Subcutaneous abdominal adipose tissue (tissue), 5 donors: ENCODE measurements around the gene EYS.

Experiments used
- H3K27ac ChIP-seq: one replicate; pipeline ENCODE4 v1.7.0; 2013; ENCODE audit warnings: low read depth, mild to moderate bottlenecking, inconsistent platforms, low read length, moderate library complexity
- H3K27me3 ChIP-seq, 5 donors: one replicate each; pipeline ENCODE4 v1.7.0; 2013; ENCODE audit warnings: low read length in 5 of 5, inconsistent platforms in 1 of 5; ENCODE audit not compliant: control insufficient read depth in 5 of 5, insufficient read depth in 4 of 5
- H3K36me3 ChIP-seq, 5 donors: one replicate each; pipeline ENCODE4 v1.7.0; 2013; ENCODE audit warnings: low read length in 5 of 5; ENCODE audit not compliant: control insufficient read depth in 5 of 5, insufficient read depth in 5 of 5
- H3K4me1 ChIP-seq, 5 donors: one replicate each; pipeline ENCODE4 v1.7.0; 2013; ENCODE audit warnings: low read length in 5 of 5, mild to moderate bottlenecking in 3 of 5, moderate library complexity in 1 of 5; ENCODE audit not compliant: control insufficient read depth in 5 of 5, insufficient read depth in 5 of 5
- H3K4me3 ChIP-seq, 5 donors: one replicate each; pipeline ENCODE4 v1.7.0; 2013; ENCODE audit warnings: low read length in 5 of 5, low read depth in 1 of 5
- H3K9ac ChIP-seq, 5 donors: one replicate each; pipeline ENCODE4 v1.7.0; 2013; ENCODE audit warnings: low read length in 5 of 5, mild to moderate bottlenecking in 4 of 5, moderate library complexity in 3 of 5
- H3K9me3 ChIP-seq, 5 donors: one replicate each; pipeline ENCODE4 v1.7.0; 2013; ENCODE audit warnings: low read length in 5 of 5; ENCODE audit not compliant: control insufficient read depth in 5 of 5
- donor health status: healthy.
- donor health status: healthy.
- donor health status: healthy.
- donor health status: healthy.
- donor health status: healthy.

Gene EYS

GRCh38 chr6:65280060-65280459, 427.0 kb downstream of the EYS start:
- Histone ChIP-seq H3K9me3 (no peaks in the 10 kb centered on the region), H3K9ac (no peak overlapping the region), H3K27me3 (no peaks in the 10 kb centered on the region), H3K4me1 (no peaks in the 10 kb centered on the region), H3K27ac (no peak overlapping the region), H3K4me3 (no peak overlapping the region), H3K36me3 (no peaks in the 10 kb centered on the region)

- no peak overlapping the region for H3K4me3 ChIP-seq
- peaks cover 0 to 3% (median 0%) of the 10 kb centered on the region in 5 donors for H3K9me3 ChIP-seq
- H3K36me3 ChIP-seq = no peaks in the 10 kb centered on the region
These were observed 444.8 kb downstream of the EYS start for GRCh38 chr6:65262241-65262640.

GRCh38 chr6:65259982-65260381, 447.0 kb downstream of the EYS start:
- H3K27me3 ChIP-seq = no peaks in the 10 kb centered on the region
- no peak overlapping the region for H3K4me3 ChIP-seq
- H3K36me3 ChIP-seq = no peaks in the 10 kb centered on the region
- no peaks in the 10 kb centered on the region for H3K4me1 ChIP-seq
- peaks cover 0 to 3% (median 0%) of the 10 kb centered on the region in 5 donors for H3K9me3 ChIP-seq
- H3K27ac ChIP-seq = no peak overlapping the region
- no peak overlapping the region for H3K9ac ChIP-seq

More at GRCh38 chr6:65262241-65262640, 444.8 kb downstream of the EYS start:
- no peaks in the 10 kb centered on the region for H3K27me3 ChIP-seq
- H3K27ac ChIP-seq = no peak overlapping the region
- no peaks in the 10 kb centered on the region for H3K4me1 ChIP-seq
- H3K9ac ChIP-seq = no peak overlapping the region

GRCh38 chr6:65259059-65259458, 448.0 kb downstream of the EYS start:
- no peaks in the 10 kb centered on the region for H3K4me1 ChIP-seq

GRCh38 chr6:65253041-65253440, 454.0 kb downstream of the EYS start:
- peaks cover 0 to 3% (median 0%) of the 10 kb centered on the region in 5 donors for H3K9me3 ChIP-seq
- no peak overlapping the region for H3K4me3 ChIP-seq
- no peak overlapping the region for H3K9ac ChIP-seq
- no peak overlapping the region for H3K27ac ChIP-seq
- no peaks in the 10 kb centered on the region for H3K36me3 ChIP-seq
- no peaks in the 10 kb centered on the region for H3K27me3 ChIP-seq
- no peaks in the 10 kb centered on the region for H3K4me1 ChIP-seq

More at GRCh38 chr6:65259059-65259458, 448.0 kb downstream of the EYS start:
- no peaks in the 10 kb centered on the region for H3K27me3 ChIP-seq
- H3K27ac ChIP-seq = no peak overlapping the region
- H3K9ac ChIP-seq = no peak overlapping the region
- peaks cover 0 to 3% (median 0%) of the 10 kb centered on the region in 5 donors for H3K9me3 ChIP-seq
- H3K4me3 ChIP-seq = no peak overlapping the region
- no peaks in the 10 kb centered on the region for H3K36me3 ChIP-seq

GRCh38 chr6:65248101-65248610, 458.9 kb downstream of the EYS start:
- Histone ChIP-seq H3K27me3 (no peaks in the 10 kb centered on the region), H3K9me3 (no peaks in the 10 kb centered on the region), H3K9ac (no peak overlapping the region), H3K36me3 (no peaks in the 10 kb centered on the region), H3K4me1 (no peaks in the 10 kb centered on the region), H3K4me3 (no peak overlapping the region), H3K27ac (no peak overlapping the region)

- peaks cover 0 to 20% (median 0%) of the 10 kb centered on the region in 5 donors for H3K4me1 ChIP-seq
- no peaks in the 10 kb centered on the region for H3K27me3 ChIP-seq
- no peak overlapping the region for H3K27ac ChIP-seq
- H3K9ac ChIP-seq = no peak overlapping the region
- no peaks in the 10 kb centered on the region for H3K36me3 ChIP-seq
- H3K9me3 ChIP-seq = peaks cover 0 to 3% (median 0%) of the 10 kb centered on the region in 5 donors
- no peak overlapping the region for H3K4me3 ChIP-seq
These were observed 475.4 kb downstream of the EYS start for GRCh38 chr6:65231616-65232015.

GRCh38 chr6:65229825-65230224, 477.2 kb downstream of the EYS start:
- Histone ChIP-seq H3K27ac (no peak overlapping the region), H3K4me3 (no peak overlapping the region), H3K36me3 (no peaks in the 10 kb centered on the region), H3K4me1 (peaks cover 0 to 20% (median 0%) of the 10 kb centered on the region in 5 donors), H3K27me3 (no peaks in the 10 kb centered on the region), H3K9ac (no peak overlapping the region), H3K9me3 (peaks cover 0 to 3% (median 0%) of the 10 kb centered on the region in 5 donors)

GRCh38 chr6:65221153-65221552, 485.9 kb downstream of the EYS start:
- Histone ChIP-seq H3K36me3 (no peaks in the 10 kb centered on the region), H3K9ac (no peak overlapping the region), H3K4me3 (no peak overlapping the region), H3K4me1 (no peaks in the 10 kb centered on the region), H3K27me3 (no peaks in the 10 kb centered on the region), H3K27ac (no peak overlapping the region), H3K9me3 (peaks cover 0 to 6% (median 0%) of the 10 kb centered on the region in 5 donors)

- H3K27me3 ChIP-seq = no peaks in the 10 kb centered on the region
- no peaks in the 10 kb centered on the region for H3K4me1 ChIP-seq
- H3K9me3 ChIP-seq = peaks cover 0 to 10% (median 0%) of the 10 kb centered on the region in 5 donors
- H3K27ac ChIP-seq = no peak overlapping the region
- H3K9ac ChIP-seq = no peak overlapping the region
- no peaks in the 10 kb centered on the region for H3K36me3 ChIP-seq
- no peak overlapping the region for H3K4me3 ChIP-seq
These were observed 504.3 kb downstream of the EYS start for GRCh38 chr6:65202738-65203137.
